ENCODE data around the gene MEGF6. TPM values are rescaled to one million over a fixed set of nuclear protein-coding genes. Genes with fewer than 3 reads are reported as not detected.
"Not testable (repeated sequence)": the region's sequence is repeated elsewhere in the genome, so short reads cannot be mapped to it uniquely, and the experiment has no call there.

The MEGF6 gene
- total and polyA plus RNA-seq, 9 donors = 7.7 to 26.7 (median 15.3) TPM

DNA sequence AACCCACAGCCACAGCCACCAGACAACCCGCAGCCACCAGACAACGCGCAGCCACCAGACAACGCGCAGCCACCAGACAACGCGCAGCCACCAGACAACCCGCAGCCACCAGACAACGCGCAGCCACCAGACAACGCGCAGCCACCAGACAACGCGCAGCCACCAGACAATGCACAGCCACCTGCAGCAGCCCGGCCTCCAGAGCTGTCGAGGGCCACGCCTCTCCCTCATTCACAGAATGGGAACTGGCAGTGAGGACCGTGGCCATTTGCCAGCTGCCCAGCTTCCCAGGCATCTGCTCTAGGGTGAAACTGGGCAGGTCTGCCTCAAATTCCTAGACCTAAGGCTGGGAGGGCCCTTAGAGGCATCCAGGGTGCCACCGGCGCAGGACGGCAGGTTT lies 27.6 kb downstream of the MEGF6 start:
- H3K27me3 ChIP-seq (ENCODE audit: control insufficient read depth, insufficient read depth, low read length); H3K36me3 ChIP-seq (ENCODE audit: control insufficient read depth, insufficient read depth, low read length); H3K4me3 ChIP-seq (ENCODE audit: low read length); H3K9me3 ChIP-seq (replicated peaks; ENCODE audit: control insufficient read depth, low read depth, low read length); H3K27ac ChIP-seq (ENCODE audit: low read length); H3K4me1 ChIP-seq (ENCODE audit: control insufficient read depth, insufficient read depth, low read length); DNase-seq: not testable (repeated sequence)
- WGBS (ENCODE audit: insufficient coverage) = 70% methylated on average over 12 of the region's 21 CpGs

DNA sequence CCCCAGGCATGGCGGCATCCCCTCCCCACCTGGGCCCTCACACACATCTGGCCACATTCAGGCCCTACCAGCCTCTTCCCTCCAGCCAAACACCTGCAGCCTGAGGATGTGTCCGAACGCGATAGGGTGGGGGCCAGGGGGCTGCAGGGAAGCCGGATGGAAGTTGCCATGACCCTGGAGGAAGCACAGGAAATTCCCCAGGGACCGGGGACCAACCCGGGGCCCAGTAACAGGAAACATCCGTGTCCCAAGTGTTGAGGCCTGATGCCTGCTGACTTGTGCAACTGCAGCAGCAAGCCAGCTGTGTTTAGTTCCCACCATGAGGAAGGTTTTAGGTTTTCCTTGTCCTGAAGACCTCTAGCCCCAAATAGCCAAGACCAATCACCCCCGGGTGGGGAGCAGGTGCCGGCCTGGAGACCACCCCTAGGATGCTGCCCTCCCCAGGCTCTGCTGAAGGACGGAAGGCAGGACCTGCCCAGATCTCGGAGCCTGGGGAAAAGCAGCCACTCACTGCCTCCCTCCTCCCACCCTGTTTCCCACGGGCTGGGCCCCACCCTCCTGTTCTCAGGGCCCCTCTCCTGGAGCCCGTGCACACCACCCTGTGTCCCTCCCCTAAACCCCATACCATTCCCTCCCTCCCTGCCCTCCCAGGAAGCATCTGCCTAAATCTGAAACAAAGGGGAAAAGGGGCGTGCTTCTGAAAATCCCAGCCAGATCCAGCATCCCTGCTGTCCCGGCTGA lies 29.8 kb downstream of the MEGF6 start:
- H3K4me1 ChIP-seq (ENCODE audit: control insufficient read depth, insufficient read depth, low read length) = peaks cover 29% of the 10 kb centered on the region
- no peak for DNase-seq
- no peak overlapping the region for H3K27ac ChIP-seq (ENCODE audit: low read length)
- no peaks in the 10 kb centered on the region for H3K27me3 ChIP-seq (ENCODE audit: control insufficient read depth, insufficient read depth, low read length)
- WGBS (ENCODE audit: insufficient coverage) = 24% methylated on average over 10 of the region's 16 CpGs
- no peaks in the 10 kb centered on the region for H3K9me3 ChIP-seq (replicated peaks; ENCODE audit: control insufficient read depth, low read depth, low read length)
- no peak overlapping the region for H3K4me3 ChIP-seq (ENCODE audit: low read length)
- no peaks in the 10 kb centered on the region for H3K36me3 ChIP-seq (ENCODE audit: control insufficient read depth, insufficient read depth, low read length)

DNA sequence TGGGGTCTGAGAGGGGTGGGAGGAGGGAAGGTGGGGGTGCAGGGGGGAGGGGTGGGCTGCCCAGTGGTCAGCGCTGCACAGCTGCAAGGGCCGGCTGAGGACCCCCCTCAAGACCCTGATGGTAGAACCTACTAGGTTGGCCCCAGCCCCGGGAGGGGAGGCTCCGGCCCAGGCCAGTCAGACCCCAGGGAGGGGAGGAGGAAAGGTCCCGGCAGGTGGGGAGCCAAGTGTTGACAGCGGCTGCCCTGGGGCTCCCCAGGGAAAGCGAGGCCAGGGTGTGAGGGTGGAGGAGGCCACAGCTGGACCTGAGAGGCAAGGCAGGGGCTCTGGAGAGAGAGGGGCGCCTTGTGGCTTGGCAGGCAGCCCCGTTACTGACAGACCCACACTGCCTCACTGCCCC lies 31.1 kb downstream of the MEGF6 start:
- DNase-seq = no peak
- Histone ChIP-seq H3K9me3 (replicated peaks; ENCODE audit: control insufficient read depth, low read depth, low read length) (no peaks in the 10 kb centered on the region), H3K36me3 (ENCODE audit: control insufficient read depth, insufficient read depth, low read length) (no peaks in the 10 kb centered on the region), H3K27me3 (ENCODE audit: control insufficient read depth, insufficient read depth, low read length) (no peaks in the 10 kb centered on the region), H3K27ac (ENCODE audit: low read length) (no peak overlapping the region), H3K4me1 (ENCODE audit: control insufficient read depth, insufficient read depth, low read length) (peaks cover 30% of the 10 kb centered on the region), H3K4me3 (ENCODE audit: low read length) (no peak overlapping the region)
- whole genome bisulfite sequencing (ENCODE audit: insufficient coverage) = 46% methylated on average over 6 of the region's 9 CpGs

DNA sequence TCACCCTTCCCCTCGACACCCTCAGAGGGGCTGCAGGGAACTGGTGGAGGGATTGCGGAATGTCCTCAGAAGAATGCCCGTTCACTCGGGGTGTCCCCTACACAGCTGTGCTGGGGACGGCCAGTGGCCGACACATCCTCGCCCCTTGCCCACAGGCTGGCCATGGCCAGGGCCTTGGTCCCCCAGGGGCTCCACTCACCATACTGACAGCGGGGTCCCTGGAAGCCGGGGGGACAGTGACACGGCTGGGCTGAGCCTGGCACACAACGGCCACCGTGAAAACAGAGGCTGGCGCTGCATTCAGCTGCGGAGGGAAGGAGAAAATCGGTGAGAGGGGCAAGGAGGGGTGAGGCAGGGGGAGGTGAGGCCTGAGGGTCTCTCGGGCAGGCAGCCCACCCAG lies 31.7 kb downstream of the MEGF6 start:
- Histone ChIP-seq H3K4me1 (ENCODE audit: control insufficient read depth, insufficient read depth, low read length) (peaks cover 30% of the 10 kb centered on the region), H3K9me3 (replicated peaks; ENCODE audit: control insufficient read depth, low read depth, low read length) (no peaks in the 10 kb centered on the region), H3K36me3 (ENCODE audit: control insufficient read depth, insufficient read depth, low read length) (no peaks in the 10 kb centered on the region), H3K4me3 (ENCODE audit: low read length) (no peak overlapping the region), H3K27me3 (ENCODE audit: control insufficient read depth, insufficient read depth, low read length) (no peaks in the 10 kb centered on the region), H3K27ac (ENCODE audit: low read length) (no peak overlapping the region)
- no peak for DNase-seq
- WGBS (ENCODE audit: insufficient coverage) = 83% methylated on average over 8 of the region's 16 CpGs

DNA sequence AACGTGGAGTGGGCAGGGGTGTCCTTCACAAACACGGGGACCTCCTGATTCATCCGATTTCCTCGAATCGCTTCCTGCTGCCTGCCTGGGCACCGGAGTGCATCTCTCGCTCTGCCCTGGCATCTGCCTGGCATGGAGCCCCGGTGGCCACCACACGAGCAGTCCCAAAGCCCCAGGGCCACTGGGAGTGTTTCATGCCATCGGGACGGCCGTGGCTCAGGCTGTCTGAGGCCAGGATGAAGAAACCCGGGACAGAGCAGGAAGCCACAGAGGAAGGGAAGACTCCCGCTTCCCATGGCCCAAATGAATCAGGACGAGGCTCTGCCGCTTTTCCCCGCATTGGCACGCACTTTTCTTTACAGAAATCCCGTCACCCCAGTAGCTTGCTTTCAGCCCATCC lies 32.4 kb downstream of the MEGF6 start:
- H3K27ac ChIP-seq (ENCODE audit: low read length) = no peak overlapping the region
- H3K27me3 ChIP-seq (ENCODE audit: control insufficient read depth, insufficient read depth, low read length) = no peaks in the 10 kb centered on the region
- H3K4me3 ChIP-seq (ENCODE audit: low read length) = no peak overlapping the region
- peaks cover 32% of the 10 kb centered on the region for H3K4me1 ChIP-seq (ENCODE audit: control insufficient read depth, insufficient read depth, low read length)
- no peak for DNase-seq
- no peaks in the 10 kb centered on the region for H3K36me3 ChIP-seq (ENCODE audit: control insufficient read depth, insufficient read depth, low read length)
- WGBS (ENCODE audit: insufficient coverage) = 76% methylated on average over 19 of the region's 19 CpGs
- no peaks in the 10 kb centered on the region for H3K9me3 ChIP-seq (replicated peaks; ENCODE audit: control insufficient read depth, low read depth, low read length)

DNA sequence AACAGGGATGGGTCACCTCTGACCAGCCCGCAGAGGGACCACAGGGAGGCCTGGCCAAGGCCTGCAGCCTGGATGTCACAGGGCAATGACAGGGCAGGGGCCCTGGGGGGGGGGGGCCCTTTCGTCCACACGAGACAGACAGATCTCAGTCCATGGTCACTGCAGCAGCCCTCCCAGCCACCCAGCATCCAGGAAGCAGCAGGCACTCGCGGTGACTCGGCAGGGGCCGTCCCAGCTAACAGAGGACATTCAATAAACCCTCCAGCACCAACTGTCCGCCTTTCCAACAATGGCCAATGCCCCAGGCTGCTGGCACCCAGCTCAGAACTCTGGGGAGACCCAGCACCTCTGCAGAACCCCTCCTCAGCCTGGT lies 32.9 kb downstream of the MEGF6 start:
- Histone ChIP-seq H3K27ac (ENCODE audit: low read length) (no peak overlapping the region), H3K4me3 (ENCODE audit: low read length) (no peak overlapping the region), H3K4me1 (ENCODE audit: control insufficient read depth, insufficient read depth, low read length) (peaks cover 37% of the 10 kb centered on the region), H3K9me3 (replicated peaks; ENCODE audit: control insufficient read depth, low read depth, low read length) (no peaks in the 10 kb centered on the region), H3K27me3 (ENCODE audit: control insufficient read depth, insufficient read depth, low read length) (no peaks in the 10 kb centered on the region), H3K36me3 (ENCODE audit: control insufficient read depth, insufficient read depth, low read length) (no peaks in the 10 kb centered on the region)
- 77% methylated on average over 6 of the region's 8 CpGs for WGBS (ENCODE audit: insufficient coverage)
- DNase-seq = no peak

DNA sequence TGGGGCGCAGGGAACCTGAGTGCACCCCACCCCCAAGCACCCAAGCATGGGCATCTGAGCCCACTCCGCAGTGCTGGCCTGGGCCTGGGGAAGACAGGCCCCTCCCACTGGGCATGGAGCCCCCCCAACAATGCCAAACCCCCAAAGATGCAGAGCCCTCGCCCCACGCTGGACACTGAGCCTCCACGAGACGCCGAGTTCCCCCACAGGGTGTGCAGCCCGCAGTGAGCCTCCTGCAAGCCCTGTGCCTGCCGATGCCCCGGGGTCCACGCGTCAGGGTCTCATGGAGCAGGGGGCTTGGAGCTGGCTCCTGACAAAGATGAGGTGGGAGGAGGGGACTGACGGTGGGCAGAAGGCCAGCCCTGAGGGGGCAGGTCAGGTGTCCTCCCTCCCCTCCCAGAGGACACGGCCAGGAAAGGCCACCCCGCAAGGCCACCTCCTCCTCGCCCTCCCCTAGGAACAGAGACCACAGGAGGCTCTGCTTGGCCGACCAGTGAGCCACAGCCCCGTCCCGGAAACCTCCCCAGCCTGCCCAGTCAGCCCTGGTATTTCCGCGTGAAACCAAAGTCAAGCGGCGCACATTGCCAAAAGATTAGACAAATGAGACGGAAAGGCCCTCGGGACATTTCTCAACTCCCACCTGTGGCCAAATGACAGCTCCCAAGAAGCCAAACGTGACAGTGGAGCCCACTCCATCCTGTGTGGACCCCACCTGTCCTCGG lies 33.4 kb downstream of the MEGF6 start:
- WGBS (ENCODE audit: insufficient coverage) = 67% methylated on average over 16 of the region's 27 CpGs
- Histone ChIP-seq H3K27ac (ENCODE audit: low read length) (no peak overlapping the region), H3K4me1 (ENCODE audit: control insufficient read depth, insufficient read depth, low read length) (peaks cover 42% of the 10 kb centered on the region), H3K27me3 (ENCODE audit: control insufficient read depth, insufficient read depth, low read length) (no peaks in the 10 kb centered on the region), H3K36me3 (ENCODE audit: control insufficient read depth, insufficient read depth, low read length) (no peaks in the 10 kb centered on the region), H3K4me3 (ENCODE audit: low read length) (no peak overlapping the region), H3K9me3 (replicated peaks; ENCODE audit: control insufficient read depth, low read depth, low read length) (no peaks in the 10 kb centered on the region)
- DNase-seq = no peak

DNA sequence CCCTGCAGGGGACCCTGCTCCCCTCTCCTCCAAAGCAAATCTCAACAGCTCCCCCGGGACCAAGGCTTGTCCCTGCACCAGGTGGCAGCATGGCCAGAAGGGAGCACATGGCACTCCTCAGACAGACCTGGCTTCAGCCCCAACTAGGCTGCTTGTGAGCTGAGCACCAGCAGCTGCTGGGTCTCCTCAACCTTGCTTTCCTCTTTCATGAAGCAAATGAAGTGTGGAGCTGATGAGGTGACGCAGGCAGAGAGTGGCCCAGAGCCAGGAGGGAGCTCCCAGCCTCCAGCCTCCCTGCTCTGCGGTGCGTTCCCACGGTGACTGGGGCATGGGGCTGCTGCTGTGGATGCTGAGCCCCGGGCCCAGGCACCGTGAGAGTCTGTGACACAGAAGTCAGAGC lies 34.0 kb downstream of the MEGF6 start:
- WGBS (ENCODE audit: insufficient coverage) = 33% methylated on average over 6 of the region's 7 CpGs
- no peak overlapping the region for H3K4me3 ChIP-seq (ENCODE audit: low read length)
- DNase-seq = peak; percentile 74

DNA sequence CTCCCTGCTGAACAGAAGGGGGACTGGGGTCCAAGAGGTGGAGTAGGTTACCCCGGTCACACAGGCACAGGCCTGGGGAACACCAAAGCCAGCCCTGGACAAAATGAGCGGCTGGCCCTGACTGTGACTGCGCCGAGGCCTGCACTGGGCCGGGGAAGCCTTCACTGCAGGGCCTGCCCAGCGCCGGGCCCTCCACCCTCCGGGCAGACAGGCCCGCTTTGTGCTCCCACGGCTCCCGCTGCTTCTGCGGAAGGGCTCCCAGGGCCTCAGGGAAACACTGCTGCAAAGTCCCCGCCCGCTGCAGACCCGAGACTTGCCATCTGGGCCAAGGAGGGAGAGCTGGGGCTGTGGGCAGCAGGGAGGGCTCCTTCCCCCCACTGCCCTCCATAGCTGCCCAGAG lies 35.3 kb downstream of the MEGF6 start:
- Histone ChIP-seq H3K4me3 (ENCODE audit: low read length) (no peak overlapping the region), H3K27ac (ENCODE audit: low read length) (no peak overlapping the region), H3K27me3 (ENCODE audit: control insufficient read depth, insufficient read depth, low read length) (no peaks in the 10 kb centered on the region), H3K36me3 (ENCODE audit: control insufficient read depth, insufficient read depth, low read length) (no peaks in the 10 kb centered on the region), H3K9me3 (replicated peaks; ENCODE audit: control insufficient read depth, low read depth, low read length) (no peaks in the 10 kb centered on the region), H3K4me1 (ENCODE audit: control insufficient read depth, insufficient read depth, low read length) (peaks cover 35% of the 10 kb centered on the region)
- DNase-seq = no peak
- 83% methylated on average over 14 of the region's 15 CpGs for WGBS (ENCODE audit: insufficient coverage)

More for the DNA sequence above, 34.0 kb downstream of the MEGF6 start:
- peaks cover 42% of the 10 kb centered on the region for H3K4me1 ChIP-seq (ENCODE audit: control insufficient read depth, insufficient read depth, low read length)
- no peak overlapping the region for H3K27ac ChIP-seq (ENCODE audit: low read length)
- no peaks in the 10 kb centered on the region for H3K36me3 ChIP-seq (ENCODE audit: control insufficient read depth, insufficient read depth, low read length)
- H3K27me3 ChIP-seq (ENCODE audit: control insufficient read depth, insufficient read depth, low read length) = no peaks in the 10 kb centered on the region
- no peaks in the 10 kb centered on the region for H3K9me3 ChIP-seq (replicated peaks; ENCODE audit: control insufficient read depth, low read depth, low read length)

DNA sequence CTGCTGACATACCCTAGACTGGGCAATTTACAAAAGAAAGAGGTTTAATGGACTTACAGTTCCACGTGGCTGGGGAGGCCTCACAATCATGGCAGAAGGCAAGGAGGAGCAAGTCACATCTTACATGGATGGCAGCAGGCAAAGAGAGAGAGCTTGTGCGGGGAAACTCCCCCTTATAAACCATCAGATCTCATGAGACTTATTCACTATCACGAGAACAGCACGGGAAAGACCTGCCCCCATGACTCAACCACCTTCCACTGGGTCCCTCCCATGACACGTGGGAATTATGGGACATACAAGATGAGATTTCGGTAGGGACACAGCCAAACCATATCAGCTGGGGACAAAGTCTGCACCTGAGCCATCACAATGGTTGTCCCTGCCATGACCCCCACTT lies 35.8 kb downstream of the MEGF6 start:
- DNase-seq; H3K9me3 ChIP-seq (replicated peaks; ENCODE audit: control insufficient read depth, low read depth, low read length); H3K27me3 ChIP-seq (ENCODE audit: control insufficient read depth, insufficient read depth, low read length); H3K36me3 ChIP-seq (ENCODE audit: control insufficient read depth, insufficient read depth, low read length); H3K27ac ChIP-seq (ENCODE audit: low read length); H3K4me3 ChIP-seq (ENCODE audit: low read length): not testable (repeated sequence)
- peaks cover 38% of the 10 kb centered on the region for H3K4me1 ChIP-seq (ENCODE audit: control insufficient read depth, insufficient read depth, low read length)
- WGBS (ENCODE audit: insufficient coverage) = 82% methylated on average over 2 of the region's 6 CpGs
